Measurements from ENCODE around the gene SEPTIN6.

The SEPTIN6 gene

GRCh38 chrX:119648421-119648775 is 44.6 kb downstream of the SEPTIN6 start:
- no peak for DNase-seq (ENCODE audit: low spot score)

- DNase-seq (ENCODE audit: low spot score), result no peak
Observed at GRCh38 chrX:119647552-119648420, 45.2 kb downstream of the SEPTIN6 start.

GRCh38 chrX:119647089-119647488 is 45.9 kb downstream of the SEPTIN6 start:
- no peak for DNase-seq (ENCODE audit: low spot score)

- DNase-seq (ENCODE audit: low spot score), result no peak
Observed at GRCh38 chrX:119646515-119646914, 46.5 kb downstream of the SEPTIN6 start.

GRCh38 chrX:119643696-119644095 is 49.3 kb downstream of the SEPTIN6 start:
- DNase-seq (ENCODE audit: low spot score), result no peak

Measured in RKO (cell line).